HCT116 (cell line): ENCODE measurements around the gene GRPR. TPM values are rescaled to one million over a fixed set of nuclear protein-coding genes. Genes with fewer than 3 reads are reported as not detected.

Experiments used
- ATAC-seq: fragments of 200-7000 bp; cut with Tn5 transposase; 2 replicates; pipeline ENCODE4 v1.9.1; 2020; ENCODE audit warnings: mild to moderate bottlenecking, moderate library complexity
- BruUV-seq: library from RNA; stranded (reverse); fragments of 400-500 nt; replicated peaks from 2 replicates; lab custom pipeline; 2021; lab: Mats Ljungman, UMichigan
- CTCF ChIA-PET: fragments of 300-600 bp; sonication (Branson Sonifier 250); formaldehyde crosslinking; loops from one replicate; lab custom pipeline; 2021; ENCODE audit warnings: antibody characterized with exemption; lab: Charles Lee
- POLR2A ChIA-PET: fragments of 300-600, 350-600 bp; sonication (Branson Sonifier 250); formaldehyde crosslinking; loops from one replicate; lab custom pipeline; 2021; ENCODE audit warnings: antibody characterized with exemption; lab: Charles Lee
- RAD21 ChIA-PET, 2 experiments: fragments of 300-600 bp; sonication (Branson Sonifier 250); formaldehyde crosslinking; loops; one replicate each; lab custom pipeline; 2023; ENCODE audit warnings: low total read pairs in 2 of 2; ENCODE audit not compliant: uncharacterized antibody in 2 of 2, unreplicated experiment in 2 of 2, low non-redundant PET in 1 of 2; lab: Charles Lee
- DNase-seq: peaks from one replicate; pipeline ENCODE4 v3.0.0-alpha.2; 2010; ENCODE audit warnings: low read depth, low spot score
- H2AFZ ChIP-seq: fragments of 200-600 bp; shearing (Covaris generic), sonication (generic); 2 replicates; pipeline ENCODE4 v1.6.1; 2017; ENCODE audit warnings: low read depth, mixed run types, mixed read lengths, antibody characterized with exemption, low read length; ENCODE audit not compliant: poor library complexity, severe bottlenecking
- H3K27ac ChIP-seq: 2 replicates; pipeline ENCODE4 v1.5.1; 2012; ENCODE audit warnings: low read depth, low read length
- H3K27me3 ChIP-seq: fragments of 200-600 bp; sonication (generic); 2 replicates; pipeline ENCODE4 v1.6.1; 2016; ENCODE audit warnings: mixed run types, low read length, mixed read lengths; ENCODE audit not compliant: insufficient read depth
- H3K36me3 ChIP-seq, 2 experiments: fragments of 200-500 bp in 1 of 2; fragments of 200-600 bp in 1 of 2; sonication (Bioruptor generic) in 1 of 2; sonication (generic) in 1 of 2; 2 replicates each; pipeline versions ENCODE4 v1.5.1 to v1.6.1; 2014 to 2016; ENCODE audit warnings: low read length in 2 of 2, inconsistent platforms in 1 of 2, mixed read lengths in 1 of 2, mixed run types in 1 of 2; ENCODE audit not compliant: insufficient read depth in 2 of 2, control insufficient read depth in 1 of 2
- H3K4me1 ChIP-seq, 2 experiments: fragments of 200-600 bp in 1 of 2; sonication (generic) in 1 of 2; 2 replicates each; pipeline versions ENCODE4 v1.5.1 to v1.6.1; 2012 to 2017; ENCODE audit warnings: low read length in 2 of 2, inconsistent platforms in 1 of 2, mild to moderate bottlenecking in 1 of 2, mixed read lengths in 1 of 2, mixed run types in 1 of 2, moderate library complexity in 1 of 2; ENCODE audit not compliant: insufficient read depth in 2 of 2, control insufficient read depth in 1 of 2
- H3K4me2 ChIP-seq: fragments of 200-600 bp; sonication (generic); 2 replicates; pipeline ENCODE4 v1.6.1; 2017; ENCODE audit warnings: mixed run types, low read length, mixed read lengths
- H3K4me3 ChIP-seq, 2 experiments: fragments of 200-600 bp in 1 of 2; sonication (generic) in 1 of 2; replicated peaks in 1 of 2; 2 replicates each; pipeline ENCODE4 v1.5.1; 2011 to 2016; ENCODE audit warnings: low read length in 2 of 2, control low read depth in 1 of 2, low read depth in 1 of 2, mild to moderate bottlenecking in 1 of 2, mixed read lengths in 1 of 2, mixed run types in 1 of 2
- H3K79me2 ChIP-seq: fragments of 200-600 bp; sonication (generic); 2 replicates; pipeline ENCODE4 v1.6.1; 2017; ENCODE audit warnings: mild to moderate bottlenecking, mixed run types, low read length, moderate library complexity, mixed read lengths; ENCODE audit not compliant: insufficient read depth
- H3K9ac ChIP-seq: fragments of 200-600 bp; sonication (generic); 2 replicates; pipeline ENCODE4 v1.6.1; 2016; ENCODE audit warnings: low read length, mixed read lengths
- H3K9me2 ChIP-seq: fragments of 200-600 bp; sonication (generic), shearing (Covaris generic); 2 replicates; pipeline ENCODE4 v1.6.1; 2017; ENCODE audit warnings: mixed run types, mild to moderate bottlenecking, moderate library complexity; ENCODE audit not compliant: insufficient read depth
- H3K9me3 ChIP-seq, 2 experiments: fragments of 200-500 bp in 1 of 2; fragments of 200-600 bp in 1 of 2; sonication (Bioruptor generic) in 1 of 2; sonication (generic) in 1 of 2; 2 replicates each; pipeline ENCODE4 v1.6.1; 2014 to 2017; ENCODE audit warnings: low read length in 2 of 2, mixed read lengths in 2 of 2, inconsistent platforms in 1 of 2, low read depth in 1 of 2, mild to moderate bottlenecking in 1 of 2, mixed run types in 1 of 2, moderate library complexity in 1 of 2; ENCODE audit not compliant: control insufficient read depth in 1 of 2, insufficient read depth in 1 of 2
- H4K20me1 ChIP-seq: fragments of 200-600 bp; sonication (generic), shearing (Covaris generic); 2 replicates; pipeline ENCODE4 v1.6.1; 2017; ENCODE audit warnings: mixed run types, mild to moderate bottlenecking, moderate library complexity; ENCODE audit not compliant: insufficient read depth
- ATF3 ChIP-seq: IDR thresholded peaks from 2 replicates; pipeline ENCODE4 v1.6.1; 2012
- CEBPB ChIP-seq: IDR thresholded peaks from 2 replicates; pipeline ENCODE4 v1.6.1; 2012; ENCODE audit warnings: low read depth
- ELF1 ChIP-seq: IDR thresholded peaks from 2 replicates; pipeline ENCODE4 v1.6.1; 2012; ENCODE audit warnings: low read depth, borderline replicate concordance
- EZH2 ChIP-seq: fragments of 200-600 bp; sonication (generic); IDR thresholded peaks from 2 replicates; pipeline ENCODE4 v1.6.1; 2017; ENCODE audit warnings: antibody characterized with exemption, mixed run types
- MAX ChIP-seq: IDR thresholded peaks from 2 replicates; pipeline ENCODE4 v1.6.1; 2012
- POLR2A ChIP-seq: IDR thresholded peaks from 2 replicates; pipeline ENCODE4 v1.7.0; 2011; ENCODE audit warnings: borderline replicate concordance; ENCODE audit not compliant: insufficient read depth, insufficient read length; ENCODE audit errors: extremely low read depth
- POLR2AphosphoS5 ChIP-seq: IDR thresholded peaks from 2 replicates; pipeline ENCODE4 v1.6.1; 2011; ENCODE audit warnings: mild to moderate bottlenecking, low read depth, low read length, moderate library complexity
- RAD21 ChIP-seq: IDR thresholded peaks from 2 replicates; pipeline ENCODE4 v1.6.1; 2012; ENCODE audit warnings: low read depth, mild to moderate bottlenecking
- REST ChIP-seq: IDR thresholded peaks from 2 replicates; pipeline ENCODE4 v1.6.1; 2012; ENCODE audit warnings: low read depth
- SIN3A ChIP-seq: IDR thresholded peaks from 2 replicates; pipeline ENCODE4 v1.6.1; 2012; ENCODE audit warnings: low read depth
- SP1 ChIP-seq: IDR thresholded peaks from 2 replicates; pipeline ENCODE4 v1.6.1; 2012; ENCODE audit warnings: low read depth
- SRF ChIP-seq: IDR thresholded peaks from 2 replicates; pipeline ENCODE4 v1.6.1; 2012; ENCODE audit warnings: low read depth
- TCF7L2 ChIP-seq: IDR thresholded peaks from 2 replicates; pipeline ENCODE4 v1.7.0; 2011; ENCODE audit warnings: borderline replicate concordance, inconsistent platforms; ENCODE audit not compliant: insufficient read depth, insufficient read length; ENCODE audit errors: extremely low read depth
- YY1 ChIP-seq: IDR thresholded peaks from 2 replicates; pipeline ENCODE4 v1.6.1; 2011; ENCODE audit warnings: low read length, low read depth, moderate library complexity, mild to moderate bottlenecking; ENCODE audit not compliant: insufficient replicate concordance; ENCODE audit errors: extremely low read depth
- ZBTB33 ChIP-seq: IDR thresholded peaks from 2 replicates; pipeline ENCODE4 v1.6.1; 2011; ENCODE audit warnings: mild to moderate bottlenecking, low read length, moderate library complexity; ENCODE audit not compliant: insufficient replicate concordance; ENCODE audit errors: extremely low read depth
- ZFX ChIP-seq: fragments of 450-650 bp; IDR thresholded peaks from 2 replicates; pipeline ENCODE4 v1.6.1; 2017
- intact Hi-C: fragments of 100-400 bp; cut with micrococcal nuclease; formaldehyde crosslinking; loops from 2 replicates; pipeline ENCODE4 v1.10.0; 2022
- total RNA-seq: library from RNA; stranded (reverse); gene quantifications from one replicate; pipeline ENCODE4 v1.2.1, GENCODE V29; 2021; ENCODE audit not compliant: unreplicated experiment

Gene GRPR
- total RNA-seq, 1 experiment from 2014 or later, result 0.15 TPM

- Histone ChIP-seq H3K4me1 (peaks cover 15 to 43% of the 10 kb centered on the region in 2 experiments), H3K79me2 (no peaks in the 10 kb centered on the region), H3K9ac (no peak overlapping the region), H3K9me2 (no peaks in the 10 kb centered on the region), H2AFZ (no peak overlapping the region), H3K4me2 (no peak overlapping the region), H4K20me1 (no peaks in the 10 kb centered on the region), H3K27me3 (no peaks in the 10 kb centered on the region), H3K9me3 (no peaks in the 10 kb centered on the region), H3K36me3 (no peaks in the 10 kb centered on the region), H3K4me3 (no peak overlapping the region), H3K27ac (no peak overlapping the region)
- ChIA-PET RAD21 (no interaction called here), CTCF (no interaction called here), POLR2A (no interaction called here)
- ATAC-seq (no peak), DNase-seq (no peak)
- intact Hi-C loops, result no loop called here
- no TSS peak for BruUV-seq
- no peak for TF ChIP-seq ZFX
- no peak for TF ChIP-seq ZBTB33
- no peak for TF ChIP-seq SP1
- TF ChIP-seq REST, result no peak
- no peak for TF ChIP-seq SIN3A
- no peak for TF ChIP-seq CEBPB
- TF ChIP-seq POLR2A, result no peak
- TF ChIP-seq ATF3, result no peak
- TF ChIP-seq POLR2AphosphoS5, result no peak
- no peak for TF ChIP-seq EZH2
- no peak for TF ChIP-seq MAX
- no peak for TF ChIP-seq SRF
- no peak for TF ChIP-seq TCF7L2
- no peak for TF ChIP-seq YY1
- no peak for TF ChIP-seq RAD21
- TF ChIP-seq ELF1, result no peak
These were observed 65.3 kb downstream of the GRPR start for GRCh38 chrX:16188687-16189086.
